Tibial nerve (tissue), 3 donors: Measurements from ENCODE around the gene SKAP1.

Source experiments
- POLR2A ChIP-seq, 2 donors: fragments of 450-650 bp; IDR thresholded peaks; one replicate each; pipeline ENCODE4 v1.6.1; 2017; ENCODE audit warnings: antibody characterized with exemption in 2 of 2, mild to moderate bottlenecking in 2 of 2, moderate library complexity in 2 of 2
- TF ChIP-seq, protein P1 (sequence below), 5 experiments: fragments of 200-600 bp in 3 of 5; fragments of 450-650 bp in 2 of 5; sonication (generic) in 3 of 5; IDR thresholded peaks; one replicate each; pipeline ENCODE4 v1.5.1; 2016 to 2019; ENCODE audit warnings: antibody characterized with exemption in 5 of 5, mild to moderate bottlenecking in 3 of 5, moderate library complexity in 2 of 5

- TF ChIP-seq, protein P1, sequence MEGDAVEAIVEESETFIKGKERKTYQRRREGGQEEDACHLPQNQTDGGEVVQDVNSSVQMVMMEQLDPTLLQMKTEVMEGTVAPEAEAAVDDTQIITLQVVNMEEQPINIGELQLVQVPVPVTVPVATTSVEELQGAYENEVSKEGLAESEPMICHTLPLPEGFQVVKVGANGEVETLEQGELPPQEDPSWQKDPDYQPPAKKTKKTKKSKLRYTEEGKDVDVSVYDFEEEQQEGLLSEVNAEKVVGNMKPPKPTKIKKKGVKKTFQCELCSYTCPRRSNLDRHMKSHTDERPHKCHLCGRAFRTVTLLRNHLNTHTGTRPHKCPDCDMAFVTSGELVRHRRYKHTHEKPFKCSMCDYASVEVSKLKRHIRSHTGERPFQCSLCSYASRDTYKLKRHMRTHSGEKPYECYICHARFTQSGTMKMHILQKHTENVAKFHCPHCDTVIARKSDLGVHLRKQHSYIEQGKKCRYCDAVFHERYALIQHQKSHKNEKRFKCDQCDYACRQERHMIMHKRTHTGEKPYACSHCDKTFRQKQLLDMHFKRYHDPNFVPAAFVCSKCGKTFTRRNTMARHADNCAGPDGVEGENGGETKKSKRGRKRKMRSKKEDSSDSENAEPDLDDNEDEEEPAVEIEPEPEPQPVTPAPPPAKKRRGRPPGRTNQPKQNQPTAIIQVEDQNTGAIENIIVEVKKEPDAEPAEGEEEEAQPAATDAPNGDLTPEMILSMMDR (IDR thresholded peaks at IDR 0.05) = no peak
- TF ChIP-seq POLR2A (IDR thresholded peaks at IDR 0.05) = no peak
Measured at GRCh38 chr17:48244121-48244711, 185.8 kb downstream of the SKAP1 start.
